GM21576 (cell line): ENCODE measurements around the gene PLPPR2.
"Not testable (repeated sequence)": the region's sequence is repeated elsewhere in the genome, so short reads cannot be mapped to it uniquely, and the experiment has no call there.

Source experiments
- ATAC-seq: cut with Tn5 transposase; IDR thresholded peaks from one replicate; pipeline ENCODE4 v1.9.1; 2021; ENCODE audit warnings: mild to moderate bottlenecking, moderate library complexity; ENCODE audit not compliant: unreplicated experiment

PLPPR2 gene

GRCh38 chr19:11339254-11340098, 15.8 kb upstream of the PLPPR2 start, which contains the start of gene RAB3D:
Gene RAB3D, minus strand, starts transcription at chr19:11339657. Its CDS starts 2,258 bp downstream, at chr19:11337399.
- peak; percentile 47 for ATAC-seq

GRCh38 chr19:11340099-11340467, 15.1 kb upstream of the PLPPR2 start:
- not testable (repeated sequence) for ATAC-seq

- no peak for ATAC-seq
These were observed 12.8 kb upstream of the PLPPR2 start for GRCh38 chr19:11342429-11342828.

- ATAC-seq, result no peak
These were observed 10.0 kb upstream of the PLPPR2 start for GRCh38 chr19:11345122-11345803.

GRCh38 chr19:11346104-11346940, 8.9 kb upstream of the PLPPR2 start, which contains the start of the genes CCDC159 and TMEM205:
Gene CCDC159, plus strand, starts transcription at chr19:11346519. Its CDS starts 88 bp downstream, at chr19:11346607.
Gene TMEM205, minus strand, starts transcription at chr19:11346268. Its CDS starts 649 bp downstream, at chr19:11345619.
- ATAC-seq, result peak; percentile 84

- ATAC-seq, result no peak
These were observed 7.6 kb upstream of the PLPPR2 start for GRCh38 chr19:11347546-11348039.

GRCh38 chr19:11349171-11349570, 6.1 kb upstream of the PLPPR2 start:
- ATAC-seq, result no peak

- ATAC-seq, result not testable (repeated sequence)
These were observed 1.1 kb upstream of the PLPPR2 start for GRCh38 chr19:11354102-11354501.

GRCh38 chr19:11356074-11356397, 804 bp downstream of the PLPPR2 start:
- no peak for ATAC-seq

GRCh38 chr19:11356676-11357550, 1.7 kb downstream of the PLPPR2 start:
- ATAC-seq, result no peak

GRCh38 chr19:11359421-11359820, 4.2 kb downstream of the PLPPR2 start:
- ATAC-seq, result no peak

- no peak for ATAC-seq
These were observed 6.0 kb downstream of the PLPPR2 start for GRCh38 chr19:11361037-11361770.

- ATAC-seq, result no peak
These were observed 6.8 kb downstream of the PLPPR2 start for GRCh38 chr19:11361771-11362731.

- no peak for ATAC-seq
These were observed 8.6 kb downstream of the PLPPR2 start for GRCh38 chr19:11363881-11364280.

GRCh38 chr19:11364296-11364904, 9.2 kb downstream of the PLPPR2 start:
- no peak for ATAC-seq

- ATAC-seq, result no peak
These were observed 9.7 kb downstream of the PLPPR2 start for GRCh38 chr19:11364935-11365334.

- no peak for ATAC-seq
These were observed 10.4 kb downstream of the PLPPR2 start for GRCh38 chr19:11365557-11366117.
